Keratinocyte (primary cell): ENCODE measurements around the gene RPS6KL1.

Source experiments
- CTCF ChIP-seq, 3 experiments: IDR thresholded peaks in 1 of 3; conservative IDR thresholded peaks in 1 of 3; optimal IDR thresholded peaks in 1 of 3; 2 replicates in 2 of 3; 3 replicates in 1 of 3; pipeline versions ENCODE3 to v1.5.1; 2011; ENCODE audit warnings: low read length in 3 of 3, mild to moderate bottlenecking in 3 of 3, moderate library complexity in 2 of 3, control low read depth in 1 of 3, inconsistent platforms in 1 of 3; ENCODE audit not compliant: insufficient read depth in 2 of 3; ENCODE audit errors: extremely low read depth in 1 of 3
- EZH2 ChIP-seq: IDR thresholded peaks from one replicate; pipeline ENCODE4 v1.6.1; 2012; ENCODE audit warnings: inconsistent platforms, mild to moderate bottlenecking, low read length, moderate library complexity

GRCh38 chr14:74898083-74898482, 25.0 kb downstream of the RPS6KL1 start:
- TF ChIP-seq CTCF (optimal IDR thresholded peaks at IDR 0.05 in 1 of 3, IDR thresholded peaks at IDR 0.05 in 1 of 3, conservative IDR thresholded peaks at IDR 0.05 in 1 of 3; ENCODE audit: extremely low read depth in 1 of 3, insufficient read depth in 2 of 3, low read length in 3 of 3) (no peak), EZH2 (no peak)
